Pancreas (tissue), 10 donors: ENCODE measurements around the gene ZNF783. TPM values are rescaled to one million over a fixed set of nuclear protein-coding genes. Genes with fewer than 3 reads are reported as not detected.
"Not testable (repeated sequence)": the region's sequence is repeated elsewhere in the genome, so short reads cannot be mapped to it uniquely, and the experiment has no call there.

Experiments
- ATAC-seq, 4 donors: fragments of 200-7000 bp; cut with Tn5 transposase; one replicate each; pipeline versions ENCODE4 v1.8.0 to v1.9.1; 2020; ENCODE audit warnings: mild to moderate bottlenecking in 4 of 4, moderate library complexity in 4 of 4
- DNase-seq, 6 donors: peaks; one replicate each; pipeline ENCODE4 v3.0.0-alpha.2; 2020
- FAIRE-seq: peaks from 2 replicates; lab custom pipeline; 2012; peaks lifted over from hg19 to GRCh38; lab: Jason Lieb, UNC
- H3K27ac ChIP-seq, 4 donors: fragments of 200-600 bp; sonication (generic); 1 replicate in 3 of 4; 2 replicates in 1 of 4; pipeline versions ENCODE4 v1.5.0 to v1.8.0; 2020
- H3K27me3 ChIP-seq, 4 donors: fragments of 200-600 bp; one replicate each; pipeline ENCODE4 v1.8.0; 2021
- H3K36me3 ChIP-seq, 3 donors: fragments of 200-600 bp; sonication (generic) in 1 of 3; one replicate each; pipeline versions ENCODE4 v1.5.0 to v1.8.0; 2020 to 2021
- H3K4me1 ChIP-seq, 3 donors: fragments of 200-600 bp; one replicate each; pipeline ENCODE4 v1.8.0; 2021
- H3K4me3 ChIP-seq, 4 donors: fragments of 200-600 bp; sonication (generic) in 2 of 4; one replicate each; pipeline versions ENCODE4 v1.5.0 to v1.8.0; 2020 to 2021
- H3K9me3 ChIP-seq, 4 donors: fragments of 200-600 bp; one replicate each; pipeline ENCODE4 v1.8.0; 2021
- CTCF ChIP-seq, 4 donors: fragments of 200-600 bp; sonication (generic) in 3 of 4; IDR thresholded peaks; one replicate each; pipeline versions ENCODE4 v1.5.0 to v1.8.0; 2021; ENCODE audit warnings: antibody characterized with exemption in 4 of 4
- WGBS, 2 donors: extraction: QIAGEN DNeasy Blood & Tissue Kit; methylation state at CpG; one replicate each; pipeline ENCODE4 v1.1.7; 2013; 5-methylcytosine and 5-hydroxymethylcytosine counted together
- intact Hi-C, 3 donors: fragments of 100-400 bp; cut with DNase I; formaldehyde crosslinking; loops; one replicate each; pipeline versions ENCODE4 v1.11.1 to v1.14.2; 2022
- polyA plus RNA-seq, 2 donors: library from polyadenylated mRNA; stranded (reverse); fragments of 200-250 nt; gene quantifications; one replicate each; pipeline ENCODE4 v1.2.3, GENCODE V29; 2013
- total RNA-seq, 6 donors: library from RNA; stranded (reverse); fragmentation: NEBNext Ultra II Directional in 4 of 6; extraction: Animal tissue kit (Norgen Biotek cat#: 25700) in 4 of 6; gene quantifications; one replicate each; pipeline versions ENCODE4 v1.2.1 to v1.2.4, GENCODE V29; 2021 to 2023
- donor health status: healthy with polysubstance abuse.
- donor health status: DM: no; HTN: no; CAD: no; lungs with moderate emphysema.
- donor health status: DM: no; HTN: no; CAD: no.
- donor health status: control.
- donor health status: control.
- donor health status: Bipolar disorder and iron deficiency.
- donor health status: DM: yes; HTN: yes; CAD: no.
- donor health status: DM: no; HTN: no; CAD: no.
- donor health status: DM: no; HTN: no; CAD: no.
- donor health status: DM: yes; HTN: yes; CAD: no.

ZNF783 gene
- total and polyA plus RNA-seq, 8 donors: 4.7 to 11.2 (median 6.1) TPM

- ATAC-seq (peak; percentile 2 to 33 (median 20)), FAIRE-seq (no peak), DNase-seq (no peak)
- Histone ChIP-seq H3K4me1 (peaks cover 0 to 5% (median 3%) of the 10 kb centered on the region in 3 donors), H3K27me3 (no peaks in the 10 kb centered on the region), H3K27ac (peak overlapping the region; percentile 55 to 81 (median 80)), H3K9me3 (no peaks in the 10 kb centered on the region), H3K36me3 (peaks cover 0 to under 1% (median 0%) of the 10 kb centered on the region in 3 donors), H3K4me3 (peak overlapping the region; percentile 53 to 64 (median 61))
- intact Hi-C loops: no loop called here
- TF ChIP-seq CTCF (IDR thresholded peaks at IDR 0.05): no peak
- 9 to 10% methylated on average over 16 of the region's 16 CpGs for WGBS, 2 donors
These were observed 624 bp upstream of the ZNF783 start for GRCh38 chr7:149261316-149261828.

DNA sequence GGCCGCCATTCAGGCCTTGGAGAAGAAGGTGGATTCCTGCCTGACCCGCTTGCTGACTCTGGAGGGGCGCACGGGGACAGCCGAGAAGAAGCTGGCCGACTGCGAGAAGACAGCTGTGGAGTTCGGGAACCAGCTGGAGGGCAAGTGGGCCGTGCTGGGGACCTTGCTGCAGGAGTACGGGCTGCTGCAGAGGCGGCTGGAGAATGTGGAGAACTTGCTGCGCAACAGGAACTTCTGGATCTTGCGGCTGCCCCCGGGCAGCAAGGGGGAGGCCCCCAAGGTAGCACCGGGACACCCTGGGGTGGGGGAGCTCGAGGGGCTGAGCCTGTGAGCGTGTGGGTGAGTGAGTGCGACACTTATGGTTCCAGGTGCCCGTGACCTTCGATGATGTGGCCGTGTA, 4.5 kb downstream of the ZNF783 start:
- intact Hi-C loops: no loop called here
- DNase-seq (peak in 1 of 6 donors; percentile 47), FAIRE-seq (no peak), ATAC-seq (no peak)
- TF ChIP-seq CTCF (IDR thresholded peaks at IDR 0.05): no peak
- Histone ChIP-seq H3K9me3 (no peaks in the 10 kb centered on the region), H3K27ac (no peak overlapping the region), H3K4me3 (no peak overlapping the region), H3K36me3 (peaks cover 0 to 13% (median 0%) of the 10 kb centered on the region in 3 donors), H3K4me1 (peaks cover 0 to 5% (median 0%) of the 10 kb centered on the region in 3 donors), H3K27me3 (no peaks in the 10 kb centered on the region)
- 93 to 97% methylated on average over 21 of the region's 21 CpGs for WGBS, 2 donors

- WGBS, 2 donors: 95 to 99% methylated on average over 8 of the region's 8 CpGs
- FAIRE-seq (no peak), ATAC-seq (no peak), DNase-seq (no peak)
- H3K27me3 ChIP-seq: no peaks in the 10 kb centered on the region
- no peaks in the 10 kb centered on the region for H3K9me3 ChIP-seq
- no peak overlapping the region for H3K27ac ChIP-seq
- peaks cover 0 to 13% (median 0%) of the 10 kb centered on the region in 3 donors for H3K36me3 ChIP-seq
- H3K4me3 ChIP-seq: no peak overlapping the region
- intact Hi-C loops: no loop called here
- no peak for TF ChIP-seq CTCF (IDR thresholded peaks at IDR 0.05)
- peaks cover 0 to 2% (median 0%) of the 10 kb centered on the region in 3 donors for H3K4me1 ChIP-seq
These were observed 5.7 kb downstream of the ZNF783 start for GRCh38 chr7:149267733-149268132.

DNA sequence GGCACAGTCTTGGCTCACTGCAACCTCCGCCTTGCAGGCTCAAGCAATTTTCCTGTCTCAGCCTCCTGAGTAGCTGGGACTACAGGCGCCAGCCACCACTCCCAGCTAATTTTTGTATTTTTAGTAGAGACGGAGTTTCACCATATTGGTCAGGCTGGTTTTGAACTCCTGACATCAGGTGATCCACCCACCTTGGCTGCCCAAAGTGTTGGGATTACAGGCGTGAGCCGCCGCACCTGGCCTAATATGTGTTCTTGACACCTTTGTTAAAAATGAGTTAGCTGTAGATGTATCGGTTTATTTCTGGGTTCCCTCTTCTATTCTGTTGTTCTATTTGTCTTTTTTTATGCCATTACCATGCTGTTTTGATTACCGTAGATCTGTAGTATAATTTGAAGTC, 12.4 kb downstream of the ZNF783 start:
- DNase-seq: peak in 1 of 6 donors; percentile 17
- H3K4me1 ChIP-seq, intact Hi-C loops, H3K27ac ChIP-seq, H3K27me3 ChIP-seq, H3K4me3 ChIP-seq, FAIRE-seq, ATAC-seq, H3K9me3 ChIP-seq: not testable (repeated sequence)
- WGBS, 2 donors: 98 to 99% methylated on average over 8 of the region's 8 CpGs
- peaks cover 0 to 13% (median 3%) of the 10 kb centered on the region in 3 donors for H3K36me3 ChIP-seq

- no peaks in the 10 kb centered on the region for H3K9me3 ChIP-seq
- FAIRE-seq: no peak
- no peak for ATAC-seq
- WGBS, 2 donors: 95 to 96% methylated on average over 9 of the region's 9 CpGs
- intact Hi-C loops: no loop called here
- peaks cover 0 to 13% (median 3%) of the 10 kb centered on the region in 3 donors for H3K36me3 ChIP-seq
- H3K4me1 ChIP-seq: no peaks in the 10 kb centered on the region
- no peaks in the 10 kb centered on the region for H3K27me3 ChIP-seq
- no peak overlapping the region for H3K27ac ChIP-seq
- no peak overlapping the region for H3K4me3 ChIP-seq
- no peak for TF ChIP-seq CTCF (IDR thresholded peaks at IDR 0.05)
- DNase-seq: no peak
These were observed 15.9 kb downstream of the ZNF783 start for GRCh38 chr7:149277871-149278270.
